ENCODE data around the gene IQCE.
A peak's percentile ranks its signal among the peaks of the same experiment; 100 is the strongest.

IQCE gene

DNA sequence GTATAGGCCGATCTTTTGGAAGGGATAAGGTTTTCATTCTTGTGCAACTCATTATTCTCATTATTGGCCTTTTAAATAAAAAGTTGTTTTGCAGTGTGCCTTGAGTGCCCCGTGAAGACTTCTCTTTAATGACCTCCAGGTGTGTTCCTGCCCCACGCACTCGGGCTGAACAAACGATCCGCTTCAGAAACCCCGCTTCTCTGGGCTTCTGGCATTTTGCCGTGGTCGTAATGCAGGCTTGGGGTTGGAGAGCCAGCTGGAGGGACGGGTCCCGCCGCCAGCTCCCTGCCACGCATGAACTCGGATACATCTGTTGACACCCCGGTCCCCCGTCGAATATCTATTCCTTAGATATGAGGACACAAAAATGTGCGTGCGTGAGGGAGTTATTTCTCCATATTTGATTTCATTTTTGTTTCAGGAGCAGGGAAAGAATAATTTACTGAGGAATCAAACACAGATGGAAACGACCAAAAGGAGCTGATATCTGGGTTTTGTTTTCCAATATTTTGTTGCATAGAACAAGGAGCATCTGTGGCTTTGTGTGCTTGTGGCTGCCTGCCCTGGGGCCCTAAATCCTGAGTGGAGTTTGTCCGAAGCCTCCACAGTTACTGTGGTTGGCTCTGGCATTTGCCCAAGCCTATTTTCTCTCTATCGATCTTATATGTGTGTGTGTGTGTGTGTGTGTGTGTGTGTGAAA, 56.0 kb downstream of the IQCE start:
- DNase-seq (ENCODE audit: low read depth in 2 of 2): no peak

DNA sequence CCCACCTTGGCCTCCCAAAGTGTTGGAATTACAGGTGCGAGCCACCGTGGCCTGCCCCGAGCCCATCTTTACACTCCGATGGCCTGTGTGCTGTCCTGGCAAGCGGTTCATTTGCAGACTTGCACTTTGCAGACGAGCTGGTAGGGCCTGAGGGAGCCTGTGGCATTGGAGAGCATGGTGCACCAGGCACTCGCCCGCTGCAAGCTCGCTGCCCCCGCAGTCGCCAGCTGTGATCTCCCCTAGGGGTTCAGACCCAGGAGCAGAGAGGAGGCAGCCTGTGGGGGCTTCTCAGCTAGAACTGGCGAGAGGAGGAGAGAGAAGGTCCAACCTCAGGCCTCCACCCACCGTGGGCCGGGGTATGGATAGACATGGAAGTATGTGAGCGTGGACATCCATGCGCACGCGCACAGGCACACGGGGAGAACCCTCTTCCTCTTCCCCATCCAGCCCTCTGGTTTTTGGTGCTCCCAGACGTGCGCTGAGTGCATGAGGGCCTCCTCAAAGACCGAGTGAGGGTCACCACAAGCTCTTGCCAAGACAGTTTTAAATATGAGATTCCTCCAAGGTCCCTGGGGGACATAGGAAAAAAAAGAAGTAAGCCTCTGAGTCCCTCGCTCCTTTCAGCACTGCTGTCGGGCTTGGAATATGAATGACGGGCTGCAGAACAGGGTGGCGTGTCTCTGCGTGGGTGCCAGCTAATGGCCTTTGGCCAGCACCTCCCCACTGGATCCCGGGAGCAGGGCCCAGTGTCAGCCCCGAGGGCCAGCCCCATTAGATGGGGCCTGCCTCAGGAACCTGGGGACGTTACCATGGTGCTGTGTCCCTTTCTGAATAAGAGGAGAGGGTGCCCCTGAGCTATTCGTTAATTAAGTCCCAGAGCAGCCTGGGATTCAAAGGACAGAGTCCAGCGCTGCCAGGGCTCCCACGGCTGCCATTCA, 57.9 kb downstream of the IQCE start:
- DNase-seq (ENCODE audit: low read depth in 2 of 2): no peak

DNA sequence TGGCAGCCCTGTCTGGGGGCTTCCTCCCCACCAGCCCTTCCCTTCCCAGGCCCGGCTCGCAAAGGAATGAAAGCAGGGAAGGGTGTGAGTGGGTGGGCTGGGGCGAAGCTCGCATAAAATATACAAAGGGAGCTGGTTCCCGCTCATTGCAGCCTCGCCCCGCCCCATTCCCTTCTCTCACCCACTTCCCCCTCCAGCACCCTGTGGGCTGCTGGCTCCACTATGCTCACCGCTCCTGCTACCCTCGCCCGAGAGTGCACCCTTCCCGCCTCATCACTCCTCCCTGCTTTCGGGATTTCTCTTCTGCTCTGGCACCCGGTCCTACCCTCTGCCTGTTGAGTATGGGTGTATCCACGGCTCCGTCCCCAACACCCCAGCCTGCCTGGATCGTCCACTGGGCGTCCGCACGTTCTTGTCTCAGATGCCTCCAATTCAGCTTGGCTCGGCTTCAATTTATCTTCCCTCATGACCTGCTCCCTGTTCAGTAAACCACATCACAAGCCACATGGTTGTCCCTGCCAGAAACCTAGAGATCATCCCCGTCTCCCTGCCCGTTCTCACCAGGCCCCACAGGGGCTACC, 58.6 kb downstream of the IQCE start:
- no peak for DNase-seq (ENCODE audit: low read depth in 2 of 2)

DNA sequence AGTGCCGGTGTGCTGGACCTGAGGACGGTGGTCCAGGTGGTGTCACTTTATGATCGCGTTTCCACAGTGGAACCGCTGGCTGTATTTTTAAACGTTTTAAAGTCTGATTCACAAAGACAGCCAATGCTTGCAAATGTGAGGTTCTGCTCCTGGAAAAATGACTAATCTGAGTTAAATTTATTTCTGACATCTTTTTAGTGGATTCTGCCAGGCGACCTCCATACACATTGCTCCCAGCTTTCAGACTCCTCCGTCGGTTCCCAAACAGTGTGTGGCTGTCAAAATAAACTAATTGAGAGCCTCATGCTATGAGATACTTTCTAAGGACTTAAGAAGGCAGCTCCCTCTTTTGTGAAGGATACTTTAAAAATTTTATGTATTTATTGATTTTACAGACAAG, 60.3 kb downstream of the IQCE start:
- no peak for DNase-seq (ENCODE audit: low read depth in 2 of 2)

DNA sequence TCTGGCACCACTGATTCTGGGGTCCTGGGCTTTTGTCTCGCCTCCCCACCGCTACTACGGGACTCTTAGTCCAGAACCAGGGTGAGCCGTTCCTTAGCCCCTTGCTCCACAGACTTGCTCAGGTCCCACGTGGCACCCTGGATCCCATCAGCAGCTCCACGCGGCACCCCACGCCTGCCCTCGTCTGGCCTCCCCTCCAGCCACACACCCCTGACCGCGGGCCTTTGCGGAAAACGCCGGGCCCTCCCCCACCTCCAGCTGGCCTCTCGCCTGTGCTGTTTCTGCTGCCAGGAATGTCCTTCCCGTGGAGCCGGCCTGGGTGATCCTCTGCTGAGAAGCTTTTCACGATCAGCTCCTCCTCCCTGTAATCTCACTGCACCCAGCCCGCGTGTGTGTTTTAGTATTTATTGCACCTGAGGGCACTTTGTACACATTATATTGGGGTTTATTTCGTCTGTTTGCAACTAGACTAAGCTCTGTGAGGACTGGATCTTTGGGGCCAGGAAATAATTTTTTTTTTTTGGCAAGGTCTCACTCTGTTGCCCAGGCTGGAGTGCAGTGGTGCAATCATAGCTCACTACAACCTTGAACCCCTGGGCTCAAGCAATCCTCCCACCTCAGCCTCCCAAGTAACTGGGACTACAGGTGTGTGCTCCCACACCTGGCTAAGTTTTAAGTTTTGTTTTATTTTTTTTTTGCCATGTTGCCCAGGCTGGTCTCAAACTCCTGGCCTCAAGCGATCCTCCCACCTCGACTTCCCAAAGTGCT, 62.5 kb downstream of the IQCE start:
- no peak for DNase-seq (ENCODE audit: low read depth in 2 of 2)

DNA sequence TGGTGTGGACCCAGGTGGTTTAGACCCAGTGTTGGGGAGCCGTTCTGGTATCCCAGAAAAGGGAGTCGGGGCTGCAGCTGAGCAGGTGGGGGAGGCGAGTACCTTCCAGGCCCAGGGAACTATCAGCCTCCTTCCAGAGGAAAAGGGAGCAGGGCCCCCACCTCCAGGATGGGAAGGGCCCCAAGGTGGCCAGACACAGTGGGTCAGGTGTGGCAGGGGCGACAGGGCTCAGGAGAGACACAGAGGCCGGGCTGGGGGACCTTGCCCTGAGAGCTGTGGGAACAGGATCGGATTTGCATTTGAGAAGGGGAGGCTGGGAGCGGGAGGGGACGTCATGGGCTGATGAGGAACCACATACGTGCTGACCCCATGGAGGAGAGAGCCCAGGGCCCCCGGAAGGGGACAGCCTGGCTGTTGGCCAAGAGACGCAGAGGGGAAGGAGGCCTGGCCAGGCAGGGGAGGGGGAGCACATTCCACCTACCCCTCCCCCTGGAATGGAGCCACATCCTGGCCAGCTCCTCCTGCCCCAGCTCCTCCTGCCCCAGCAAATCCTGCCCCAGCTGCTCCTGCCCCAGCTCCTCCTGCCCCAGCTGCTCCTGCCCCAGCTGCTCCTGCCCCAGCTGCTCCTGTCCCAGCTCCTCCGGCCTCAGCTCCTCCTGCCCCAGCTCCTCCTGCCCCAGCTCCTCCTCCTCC, 63.3 kb downstream of the IQCE start:
- DNase-seq (ENCODE audit: low read depth in 2 of 2): no peak

DNA sequence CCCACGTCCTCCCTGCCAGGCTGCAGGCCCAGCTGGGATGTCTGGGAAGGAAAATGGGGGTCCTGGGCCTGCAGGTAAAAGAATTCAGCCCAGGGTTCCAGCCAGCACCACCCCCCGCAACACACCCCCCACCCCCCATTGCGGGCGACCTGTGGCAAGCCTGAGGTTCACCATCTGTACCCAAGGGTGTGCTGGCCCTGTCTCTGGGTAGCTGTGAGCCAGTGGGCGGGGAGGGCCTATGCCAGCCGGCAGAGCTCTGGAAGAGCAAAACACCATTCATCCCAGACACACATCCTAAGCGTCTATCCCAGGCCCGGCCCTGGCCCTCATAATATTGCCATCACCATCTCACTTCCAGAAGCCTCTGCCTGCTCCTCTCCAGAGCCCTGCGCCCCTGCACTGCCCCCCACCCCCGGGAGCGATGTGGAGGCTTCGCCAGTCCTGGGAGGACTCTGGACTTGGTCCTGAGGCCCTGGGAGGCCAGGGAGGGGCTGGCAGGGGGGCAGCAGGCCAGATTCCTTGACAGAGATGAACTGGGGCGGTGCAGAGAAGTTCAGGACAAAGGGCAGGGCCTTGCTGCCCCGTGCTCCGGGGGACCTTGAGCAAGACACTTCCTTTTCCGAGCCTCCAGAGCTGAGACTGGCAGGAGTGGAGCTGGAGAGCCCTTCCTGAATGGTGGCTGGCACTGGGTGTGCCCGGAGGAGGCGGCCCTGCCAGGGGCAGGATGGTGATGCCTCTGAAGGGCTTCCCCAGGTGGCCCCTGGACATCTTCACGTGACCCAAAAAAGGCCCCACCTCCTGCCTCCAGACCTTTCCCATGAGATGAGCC, 64.3 kb downstream of the IQCE start:
- DNase-seq (ENCODE audit: low read depth in 2 of 2): no peak

DNA sequence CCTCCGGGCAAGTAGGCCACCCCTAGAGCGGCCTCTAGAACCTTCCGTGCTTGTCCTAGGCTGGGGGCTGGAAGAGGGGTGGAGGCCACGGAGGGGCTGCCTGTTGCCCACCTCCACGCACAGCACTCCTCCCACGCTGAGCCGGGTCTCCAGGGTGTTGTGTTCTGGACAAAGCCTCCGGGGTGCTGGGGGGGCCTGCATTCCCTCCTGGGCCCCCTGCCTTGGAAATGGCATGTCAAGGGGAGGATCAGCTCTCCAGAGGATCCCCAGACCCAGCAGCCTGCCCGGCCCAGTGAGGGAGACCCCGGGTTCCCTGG, 64.9 kb downstream of the IQCE start:
- DNase-seq (ENCODE audit: low read depth in 2 of 2): no peak

DNA sequence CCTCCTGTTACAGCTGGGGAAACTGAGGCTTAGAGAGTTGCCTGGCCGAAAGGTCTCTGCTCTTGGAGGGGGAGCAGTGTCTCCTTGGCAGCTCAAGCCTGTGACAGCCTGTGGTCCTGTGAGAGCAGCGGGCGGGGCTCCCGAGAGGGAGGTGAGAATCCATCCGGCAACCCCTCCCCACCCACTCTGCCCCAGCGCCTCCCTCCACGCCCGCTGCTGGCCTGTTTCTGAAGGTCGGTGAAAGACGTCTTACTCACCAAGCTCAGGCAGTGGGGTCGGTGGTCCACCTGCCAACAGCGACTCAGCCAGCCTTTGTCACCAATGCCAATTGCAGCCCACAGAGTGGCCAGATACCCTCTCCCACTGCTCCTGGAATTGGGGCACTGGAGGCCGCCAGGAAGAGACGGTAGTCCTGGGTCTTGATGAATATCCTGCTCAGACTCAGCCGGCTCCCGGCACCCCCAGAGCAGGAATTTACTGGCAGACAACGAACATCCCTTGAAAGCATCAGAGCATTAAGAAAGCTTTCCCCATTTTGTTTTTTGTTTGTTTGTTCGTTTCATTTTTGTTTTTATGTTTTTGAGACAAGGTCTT, 65.6 kb downstream of the IQCE start:
- DNase-seq (ENCODE audit: low read depth in 2 of 2): no peak

DNA sequence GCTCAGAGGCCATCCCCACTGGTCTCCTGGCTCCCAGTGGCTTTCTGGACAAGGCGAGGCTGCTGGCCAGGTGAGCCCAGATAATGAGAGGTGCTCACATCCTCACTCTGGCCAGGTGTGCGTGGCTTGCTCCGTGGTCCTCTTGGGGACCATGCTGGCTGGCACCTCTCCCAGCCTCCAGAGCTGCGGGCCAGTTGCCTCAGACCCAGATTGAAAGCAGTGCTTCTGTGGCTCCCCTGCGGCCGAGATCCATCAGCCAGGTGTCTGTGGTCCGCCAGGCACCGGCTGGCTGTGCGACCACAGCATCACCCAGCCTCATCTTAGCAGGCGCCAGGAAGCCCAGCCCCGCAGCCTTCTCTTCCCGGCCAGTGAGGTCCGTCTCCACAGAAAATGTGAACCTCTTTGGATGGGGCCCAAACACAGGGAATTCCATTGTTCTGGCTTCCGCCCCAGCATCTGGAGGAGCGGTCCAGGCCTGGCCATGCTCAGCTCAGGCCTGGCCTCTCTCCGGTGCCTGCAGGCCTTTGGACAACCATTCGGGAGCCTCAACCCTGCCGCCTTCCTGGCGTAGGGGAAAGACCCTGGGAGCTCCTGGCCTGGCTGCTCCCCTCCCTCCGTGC, 67.8 kb downstream of the IQCE start:
- DNase-seq (ENCODE audit: low read depth in 2 of 2): no peak

DNA sequence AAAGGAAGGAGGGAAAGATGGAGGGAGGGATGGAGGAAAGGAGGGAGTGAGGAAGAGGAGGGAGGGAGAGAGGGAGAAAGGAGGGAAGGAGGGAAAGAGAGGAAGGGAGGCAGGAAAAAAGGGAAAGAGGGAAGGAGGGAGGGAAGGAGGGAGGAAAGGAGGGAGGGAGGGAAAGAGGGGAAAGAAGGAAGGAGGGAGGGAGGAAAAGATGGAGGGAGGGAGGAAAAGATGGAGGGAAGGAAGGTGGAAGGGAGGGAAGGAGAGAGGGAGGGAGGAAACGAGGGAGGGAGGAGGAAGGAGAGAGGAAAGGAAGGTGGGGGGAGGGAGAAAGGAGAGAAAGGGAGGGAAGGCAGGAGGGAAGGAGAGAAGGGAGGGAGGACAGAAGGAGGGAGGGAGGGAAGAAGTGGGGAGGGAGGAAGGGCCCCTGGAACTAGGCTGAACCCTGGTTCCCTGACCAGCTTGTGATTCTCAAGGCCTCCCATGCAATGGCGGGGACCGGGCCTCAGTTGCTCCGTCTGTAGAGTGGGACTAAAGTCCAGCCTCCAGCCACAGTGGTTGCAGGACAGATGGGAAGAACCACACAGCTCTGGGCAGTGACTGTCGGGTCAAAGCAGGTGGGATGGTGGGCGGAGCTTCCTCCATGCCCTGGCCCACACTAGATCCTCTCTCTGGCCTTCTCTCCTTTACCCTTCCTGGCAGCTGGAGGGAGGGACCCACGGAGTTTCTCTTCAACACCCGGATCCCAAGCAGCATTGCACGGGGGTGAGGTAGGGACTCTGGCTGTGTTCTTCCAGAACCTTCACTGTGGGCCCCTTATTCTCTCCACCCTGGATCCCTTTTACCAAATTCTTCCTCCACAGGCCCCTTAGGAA, 68.7 kb downstream of the IQCE start:
- no peak for DNase-seq (ENCODE audit: low read depth in 2 of 2)

DNA sequence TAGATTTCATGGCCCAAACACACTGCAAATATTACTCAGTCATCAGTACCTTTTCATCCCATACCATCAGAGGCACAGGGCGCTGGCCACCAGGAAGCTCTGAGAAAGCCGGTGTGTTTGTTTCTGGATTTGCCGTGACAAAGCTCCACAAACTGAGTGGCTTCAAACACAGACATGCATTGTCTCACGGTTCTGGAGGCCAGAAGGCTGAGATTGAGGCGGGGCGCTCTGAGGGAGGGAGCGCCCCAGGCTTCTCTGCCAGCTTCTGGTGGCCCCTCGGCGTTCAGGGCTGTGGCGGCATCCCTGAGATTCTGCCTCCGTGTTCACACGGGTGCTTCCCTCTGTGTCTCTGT, 69.3 kb downstream of the IQCE start:
- DNase-seq (ENCODE audit: low read depth in 2 of 2): no peak

DNA sequence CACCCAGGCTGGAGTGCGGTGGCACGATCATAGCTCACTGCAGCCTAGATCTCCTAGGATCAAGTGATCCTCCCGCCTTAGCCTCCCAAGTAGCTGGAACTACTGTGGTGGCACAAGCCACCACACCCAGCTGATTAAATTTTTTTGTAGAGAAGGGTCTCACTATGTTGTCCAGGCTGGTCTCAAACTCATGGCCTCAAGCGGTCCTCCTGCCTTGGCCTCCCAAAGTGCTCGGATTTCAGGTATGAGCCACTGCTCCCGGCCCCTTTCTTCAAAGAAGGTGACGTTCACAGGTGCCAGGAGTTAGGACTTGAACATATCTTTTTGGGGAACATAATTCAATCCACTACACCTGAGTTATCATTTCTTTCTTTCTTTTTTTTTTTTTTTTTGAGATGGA, 70.1 kb downstream of the IQCE start:
- no peak for DNase-seq (ENCODE audit: low read depth in 2 of 2)

DNA sequence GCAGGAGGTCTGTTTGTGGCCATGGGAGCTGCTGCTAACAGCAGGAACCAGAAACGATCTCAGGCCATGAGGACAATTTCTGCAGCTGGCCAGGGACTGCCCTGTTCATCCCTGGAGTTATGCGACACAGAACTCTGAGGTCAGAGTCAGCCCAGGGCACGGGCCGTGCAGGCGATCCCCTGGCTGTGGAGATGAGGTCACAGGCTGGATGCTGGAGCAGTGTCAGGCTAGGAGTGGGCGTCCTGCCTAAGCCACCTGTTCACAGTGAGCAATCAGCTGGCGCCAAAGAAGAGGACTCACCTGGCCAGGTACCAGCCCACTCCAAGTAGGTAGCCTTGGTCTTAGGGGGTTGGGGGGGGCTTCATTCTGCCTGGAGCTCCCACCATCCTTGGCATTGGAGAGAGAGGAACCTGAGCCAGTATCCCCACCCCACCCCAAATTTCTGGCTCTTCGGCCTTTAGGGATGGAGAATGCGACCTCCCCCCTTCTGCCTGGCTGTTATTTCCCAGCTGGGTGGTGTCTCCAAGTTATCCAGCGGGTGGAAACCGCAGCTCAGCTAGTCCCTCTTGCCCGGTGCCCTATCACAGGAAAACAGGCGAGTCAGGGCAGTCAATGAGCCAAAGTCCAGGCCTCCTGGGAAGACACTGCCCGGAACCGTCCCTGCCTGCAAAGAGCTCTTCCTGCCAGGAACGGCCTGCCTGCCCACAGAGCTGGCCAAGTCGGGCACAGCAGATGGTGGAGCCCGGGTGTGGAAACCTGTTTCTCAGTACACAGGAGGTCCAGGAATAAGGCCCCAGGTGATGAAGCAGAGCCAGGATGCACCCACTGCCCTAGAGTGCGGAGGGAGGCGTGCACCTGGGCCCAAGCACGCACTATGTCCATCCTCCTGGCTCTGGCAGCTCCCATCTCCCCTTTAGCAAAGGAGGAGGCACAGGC, 71.2 kb downstream of the IQCE start:
- DNase-seq (ENCODE audit: low read depth in 2 of 2): no peak

DNA sequence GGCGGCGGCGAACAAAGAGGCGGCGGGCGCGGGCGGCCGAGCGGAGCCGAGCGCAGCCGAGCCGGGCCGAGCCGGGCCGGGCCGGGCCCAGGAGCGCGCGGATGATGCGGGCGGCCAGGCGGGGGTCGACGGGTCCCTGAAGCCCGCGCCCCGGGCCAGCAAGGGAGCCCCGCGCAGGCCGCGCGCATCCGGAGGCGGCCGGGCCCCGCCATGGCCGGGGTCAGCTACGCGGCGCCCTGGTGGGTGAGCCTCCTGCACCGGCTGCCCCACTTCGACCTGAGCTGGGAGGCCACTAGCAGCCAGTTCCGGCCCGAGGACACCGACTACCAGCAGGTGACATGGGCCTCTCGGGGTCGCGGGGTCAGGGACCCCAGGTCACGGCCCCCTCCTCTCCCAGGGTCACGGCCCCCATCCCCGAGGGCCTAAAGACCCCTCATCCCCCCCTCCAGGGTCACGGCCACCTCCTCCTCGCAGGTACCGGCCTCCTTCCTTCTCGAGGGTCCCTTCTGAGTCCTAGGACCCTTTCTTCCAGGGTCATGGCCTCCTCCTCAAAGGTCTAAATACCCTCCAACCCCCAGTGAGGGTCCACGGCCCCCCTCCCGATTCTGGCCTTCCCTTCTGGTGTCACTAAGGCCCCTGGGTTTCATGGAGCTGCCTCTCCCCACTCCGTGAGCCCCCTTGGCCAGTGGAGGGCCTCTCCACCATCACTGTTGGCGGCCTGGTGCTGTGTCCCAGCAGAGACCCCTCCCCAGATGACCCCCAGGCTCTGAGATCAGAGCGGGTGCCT, 73.4 kb downstream of the IQCE start, which contains the start of gene TTYH3:
Gene TTYH3 (plus strand): TSS at position 41 of the 787 bp plus-strand sequence. CDS start 170 bp downstream, at position 211.
- DNase-seq (ENCODE audit: low read depth in 2 of 2): no peak

DNA sequence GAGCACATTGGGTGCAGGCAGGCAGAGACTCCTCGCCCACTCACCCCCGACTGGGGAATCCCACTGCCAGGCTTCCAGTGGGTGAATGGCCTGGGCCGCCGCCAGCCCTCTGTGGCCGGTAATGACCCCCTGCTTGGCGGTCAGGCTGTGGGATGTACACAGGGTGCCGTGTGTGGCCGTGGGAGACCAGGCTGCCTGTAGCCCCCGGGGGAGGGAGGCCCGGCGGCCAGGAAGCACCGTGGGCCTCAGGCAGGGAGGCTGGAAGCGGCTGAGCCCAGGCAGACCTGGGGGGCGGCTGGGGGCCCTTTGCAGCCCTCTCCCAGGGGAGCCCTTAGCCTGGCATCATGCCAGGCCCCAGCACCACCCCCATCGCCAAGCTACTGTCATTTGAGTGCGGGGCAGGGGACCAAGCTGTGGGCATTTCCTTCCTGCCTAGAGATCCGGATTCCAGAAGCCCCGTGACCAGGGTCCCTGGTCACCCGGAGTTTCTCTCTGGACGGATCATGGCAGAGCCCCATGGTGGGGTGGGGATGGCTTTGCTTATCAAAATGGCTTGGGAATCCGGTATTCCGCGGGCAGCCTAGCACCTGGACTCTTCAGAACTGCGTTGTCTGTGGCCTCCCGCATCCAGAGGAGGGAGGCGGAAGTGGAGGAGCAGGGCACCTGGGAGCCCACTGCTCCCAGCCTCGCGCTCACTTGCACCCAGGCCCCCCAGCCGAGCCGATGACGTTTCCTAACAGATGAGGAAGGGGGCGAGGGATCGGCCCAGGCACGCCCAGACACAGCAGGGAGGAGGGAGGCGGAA, 74.2 kb downstream of the IQCE start:
- peak in 1 of 2 donors; percentile 31 for DNase-seq (ENCODE audit: low read depth in 2 of 2)

Data from stimulated activated CD8-positive, alpha-beta memory T cell treated with anti-CD3 and anti-CD28 coated beads, Interleukin-15, amount 100 ng/mL, for 4 hours (primary cell).